Retinal pigment epithelial cell (primary cell): ENCODE data around the gene CORO1C.
"Not testable (repeated sequence)": the region's sequence is repeated elsewhere in the genome, so short reads cannot be mapped to it uniquely, and the experiment has no call there.

Source experiments
- DNase-seq: peaks from one replicate; pipeline ENCODE4 v3.0.0-alpha.2; 2010; ENCODE audit warnings: low read depth
- H3K4me3 ChIP-seq: 2 replicates; pipeline ENCODE4 v1.5.1; 2011; ENCODE audit warnings: mild to moderate bottlenecking, low read length, control low read depth, moderate library complexity
- CTCF ChIP-seq: conservative IDR thresholded peaks from 2 replicates; pipeline ENCODE4 v1.5.1; 2011; ENCODE audit warnings: low read depth, low read length, control low read depth, inconsistent platforms

The CORO1C gene

GRCh38 chr12:108738170-108738569 lies 6.9 kb upstream of the CORO1C start:
- TF ChIP-seq CTCF, result no peak
- no peak for DNase-seq

GRCh38 chr12:108735855-108736254 lies 4.5 kb upstream of the CORO1C start:
- DNase-seq, result no peak
- H3K4me3 ChIP-seq, result no peak overlapping the region
- TF ChIP-seq CTCF, result no peak

More at GRCh38 chr12:108738170-108738569, 6.9 kb upstream of the CORO1C start:
- H3K4me3 ChIP-seq, result no peak overlapping the region

- no peak for TF ChIP-seq CTCF
- no peak overlapping the region for H3K4me3 ChIP-seq
- peak; percentile 77 for DNase-seq
Measured at GRCh38 chr12:108734200-108734906, 3.0 kb upstream of the CORO1C start.

- not testable (repeated sequence) for H3K4me3 ChIP-seq, DNase-seq
Measured at GRCh38 chr12:108733230-108733531, 1.9 kb upstream of the CORO1C start.

GRCh38 chr12:108732489-108733229 lies 1.3 kb upstream of the CORO1C start:
- peak overlapping the region; percentile 64 for H3K4me3 ChIP-seq
- TF ChIP-seq CTCF, result no peak
- DNase-seq, result no peak

GRCh38 chr12:108731866-108732461 lies 646 bp upstream of the CORO1C start:
- H3K4me3 ChIP-seq, result peak overlapping the region; percentile 64
- peak; percentile 82 for DNase-seq
- no peak for TF ChIP-seq CTCF

GRCh38 chr12:108730365-108731104 lies 783 bp downstream of the CORO1C start:
- TF ChIP-seq CTCF, result no peak
- H3K4me3 ChIP-seq, result peak overlapping the region; percentile 64
- DNase-seq, result no peak
